ENCODE data around the gene KIAA1958. TPM values are rescaled to one million over a fixed set of nuclear protein-coding genes. Genes with fewer than 3 reads are reported as not detected.

KIAA1958 gene
- total and polyA plus RNA-seq, 2 of the 8 experiments (the other 6 are each of a cell fraction or from before 2014, with no cell fraction given): 11.4 to 43.8 TPM

Other genes with a start within 250 kb of the KIAA1958 start
- 104 and 124 TPM in 2 replicates for gene PTBP3, start 153.2 kb upstream of the KIAA1958 start, total RNA-seq (2021; fragmentation: NEBNext Ultra II Directional; extraction: Animal tissue kit (Norgen Biotek cat#: 25700))
- 51.0 and 87.8 TPM in 2 replicates for gene PTBP3, start 153.2 kb upstream of the KIAA1958 start, polyA plus RNA-seq (2011; rRNA removed)
- 15.4 and 16.4 TPM in 2 replicates for gene HSDL2, start 106.7 kb upstream of the KIAA1958 start, total RNA-seq (2021; fragmentation: NEBNext Ultra II Directional; extraction: Animal tissue kit (Norgen Biotek cat#: 25700))
- 3.1 and 6.6 TPM in 2 replicates for gene HSDL2, start 106.7 kb upstream of the KIAA1958 start, polyA plus RNA-seq (2011; rRNA removed)
- gene INIP, start 231.3 kb downstream of the KIAA1958 start, total RNA-seq (2021; fragmentation: NEBNext Ultra II Directional; extraction: Animal tissue kit (Norgen Biotek cat#: 25700)): 16.4 and 18.3 TPM in 2 replicates
- 4.6 and 10.7 TPM in 2 replicates for gene INIP, start 231.3 kb downstream of the KIAA1958 start, polyA plus RNA-seq (2011; rRNA removed)

Data from H1 (cell line).